ENCODE measurements around the gene RSAD2. TPM values are rescaled to one million over a fixed set of nuclear protein-coding genes. Genes with fewer than 3 reads are reported as not detected.

The RSAD2 gene
- total and polyA plus RNA-seq, 9 of the 15 experiments (the other 6 are each of a cell fraction or from before 2014, with no cell fraction given), result 0.15 to 1.4 (median 0.28) TPM

DNA sequence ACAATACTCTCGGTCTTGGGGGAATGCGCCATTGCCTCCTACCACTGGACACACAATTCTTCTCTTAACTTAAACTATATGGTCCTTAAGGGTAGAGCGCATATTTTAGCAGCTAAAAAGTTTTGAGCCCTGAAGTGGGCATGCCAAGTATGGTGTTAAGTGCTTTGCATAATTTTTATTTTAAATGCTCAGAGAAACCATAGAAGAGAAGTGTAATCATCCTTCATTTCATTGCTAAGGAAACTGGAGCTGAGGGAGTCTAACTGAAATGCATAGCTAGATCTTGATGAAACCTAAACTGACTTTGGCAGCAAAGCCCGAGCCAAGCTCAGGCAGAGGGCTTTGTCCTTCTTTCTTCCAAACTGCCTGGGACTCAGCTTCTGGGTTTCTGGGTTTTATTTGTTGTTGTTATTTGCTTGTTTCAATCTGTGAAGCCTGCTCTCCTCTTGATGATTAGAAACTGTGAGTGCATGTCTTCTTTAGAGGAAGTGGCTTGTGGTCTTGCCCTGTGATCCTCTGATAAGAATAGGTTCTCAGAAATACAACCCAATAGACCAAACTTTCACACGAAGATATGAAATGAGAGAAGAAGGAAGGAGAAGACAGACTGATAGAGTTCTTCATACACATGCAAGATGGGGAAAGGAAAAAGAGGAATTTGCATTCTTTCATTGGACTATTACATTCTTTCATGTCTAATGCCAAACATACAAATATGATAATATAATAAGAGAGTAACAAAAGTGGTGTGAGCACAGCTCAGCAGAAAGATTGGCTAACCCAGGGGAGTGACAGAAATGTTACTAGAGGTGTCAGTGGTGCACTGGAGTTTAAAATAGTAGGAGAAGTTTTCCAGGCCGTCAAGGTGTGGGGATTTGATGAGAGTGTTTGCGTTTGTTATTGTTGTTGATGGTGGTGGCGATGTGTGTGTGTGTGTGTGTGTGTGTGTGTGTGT, 32.1 kb downstream of the RSAD2 start (continued):
- TF ChIP-seq ZZZ3 (IDR thresholded peaks at IDR 0.05) (no peak), ZNF274 (IDR thresholded peaks at IDR 0.05; ENCODE audit: borderline replicate concordance, low read depth, low read length) (no peak), FOXJ3 (CRISPR knock-in tag; IDR thresholded peaks at IDR 0.05) (no peak), MECOM (CRISPR knock-in tag; IDR thresholded peaks at IDR 0.05) (peak; percentile 74; the same call in 1 of the 2 replicates), ETV6 (IDR thresholded peaks at IDR 0.05; ENCODE audit: borderline replicate concordance in 1 of 2, low read depth in 2 of 2, low read length in 1 of 2) (peak in 1 of 2 experiments; percentile 88; a peak in 1 of 4 replicates), ETV6 (CRISPR knock-in tag; IDR thresholded peaks at IDR 0.05; ENCODE audit: borderline replicate concordance) (no peak), ZNF778 (CRISPR knock-in tag; IDR thresholded peaks at IDR 0.05) (no peak), HMGN3 (IDR thresholded peaks at IDR 0.05; ENCODE audit: borderline replicate concordance, extremely low read depth, insufficient read length, low read depth, low read length) (peak; percentile 73), MYC (IDR thresholded peaks at IDR 0.05; ENCODE audit: low read depth, low read length) (peak; percentile 53; the same call in 1 of the 2 replicates), MYC (CRISPR knock-in tag; IDR thresholded peaks at IDR 0.05; ENCODE audit: borderline replicate concordance, low read depth) (no peak), U2AF1 (optimal IDR thresholded peaks at IDR 0.05; ENCODE audit: low read depth, low read length) (no peak), SP1 (CRISPR knock-in tag; IDR thresholded peaks at IDR 0.05) (0 out of 2 replicates have a peak, but pooled peaks have one; percentile 21), NFIC (IDR thresholded peaks at IDR 0.05) (peak; percentile 76), ZNF165 (CRISPR knock-in tag; IDR thresholded peaks at IDR 0.05; ENCODE audit: borderline replicate concordance) (no peak), ZNF699 (CRISPR knock-in tag; IDR thresholded peaks at IDR 0.05; ENCODE audit: insufficient replicate concordance) (no peak), SRSF9 (IDR thresholded peaks at IDR 0.05; ENCODE audit: borderline replicate concordance, low read depth, low read length) (no peak), ZNF785 (CRISPR knock-in tag; IDR thresholded peaks at IDR 0.05) (no peak), ZNF347 (CRISPR knock-in tag; IDR thresholded peaks at IDR 0.05; ENCODE audit: low read depth) (no peak), GTF2A2 (tag; IDR thresholded peaks at IDR 0.05) (no peak), LEF1 (IDR thresholded peaks at IDR 0.05) (peak; percentile 89; the same call in 1 of the 2 replicates), RUNX1 (IDR thresholded peaks at IDR 0.05; ENCODE audit: low read depth) (peak; percentile 82; the same call in 1 of the 2 replicates), XRCC3 (IDR thresholded peaks at IDR 0.05) (no peak), PRPF4 (IDR thresholded peaks at IDR 0.05; ENCODE audit: insufficient read depth, low read depth, low read length, poor library complexity, severe bottlenecking) (no peak)
- TF ChIP-seq, protein P1, sequence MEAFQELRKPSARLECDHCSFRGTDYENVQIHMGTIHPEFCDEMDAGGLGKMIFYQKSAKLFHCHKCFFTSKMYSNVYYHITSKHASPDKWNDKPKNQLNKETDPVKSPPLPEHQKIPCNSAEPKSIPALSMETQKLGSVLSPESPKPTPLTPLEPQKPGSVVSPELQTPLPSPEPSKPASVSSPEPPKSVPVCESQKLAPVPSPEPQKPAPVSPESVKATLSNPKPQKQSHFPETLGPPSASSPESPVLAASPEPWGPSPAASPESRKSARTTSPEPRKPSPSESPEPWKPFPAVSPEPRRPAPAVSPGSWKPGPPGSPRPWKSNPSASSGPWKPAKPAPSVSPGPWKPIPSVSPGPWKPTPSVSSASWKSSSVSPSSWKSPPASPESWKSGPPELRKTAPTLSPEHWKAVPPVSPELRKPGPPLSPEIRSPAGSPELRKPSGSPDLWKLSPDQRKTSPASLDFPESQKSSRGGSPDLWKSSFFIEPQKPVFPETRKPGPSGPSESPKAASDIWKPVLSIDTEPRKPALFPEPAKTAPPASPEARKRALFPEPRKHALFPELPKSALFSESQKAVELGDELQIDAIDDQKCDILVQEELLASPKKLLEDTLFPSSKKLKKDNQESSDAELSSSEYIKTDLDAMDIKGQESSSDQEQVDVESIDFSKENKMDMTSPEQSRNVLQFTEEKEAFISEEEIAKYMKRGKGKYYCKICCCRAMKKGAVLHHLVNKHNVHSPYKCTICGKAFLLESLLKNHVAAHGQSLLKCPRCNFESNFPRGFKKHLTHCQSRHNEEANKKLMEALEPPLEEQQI (IDR thresholded peaks at IDR 0.05), result peak; percentile 84
- TF ChIP-seq, protein P2, sequence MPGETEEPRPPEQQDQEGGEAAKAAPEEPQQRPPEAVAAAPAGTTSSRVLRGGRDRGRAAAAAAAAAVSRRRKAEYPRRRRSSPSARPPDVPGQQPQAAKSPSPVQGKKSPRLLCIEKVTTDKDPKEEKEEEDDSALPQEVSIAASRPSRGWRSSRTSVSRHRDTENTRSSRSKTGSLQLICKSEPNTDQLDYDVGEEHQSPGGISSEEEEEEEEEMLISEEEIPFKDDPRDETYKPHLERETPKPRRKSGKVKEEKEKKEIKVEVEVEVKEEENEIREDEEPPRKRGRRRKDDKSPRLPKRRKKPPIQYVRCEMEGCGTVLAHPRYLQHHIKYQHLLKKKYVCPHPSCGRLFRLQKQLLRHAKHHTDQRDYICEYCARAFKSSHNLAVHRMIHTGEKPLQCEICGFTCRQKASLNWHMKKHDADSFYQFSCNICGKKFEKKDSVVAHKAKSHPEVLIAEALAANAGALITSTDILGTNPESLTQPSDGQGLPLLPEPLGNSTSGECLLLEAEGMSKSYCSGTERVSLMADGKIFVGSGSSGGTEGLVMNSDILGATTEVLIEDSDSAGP (CRISPR knock-in tag; IDR thresholded peaks at IDR 0.05), result no peak
